H1 (cell line): ENCODE results near the gene TVP23A. TPM values are rescaled to one million over a fixed set of nuclear protein-coding genes. Genes with fewer than 3 reads are reported as not detected.

ENCODE experiments used
- CTCF ChIA-PET: fragments of 300-600 bp; sonication (Branson Sonifier 250); formaldehyde crosslinking; loops from one replicate; lab custom pipeline; 2021; ENCODE audit not compliant: partially characterized antibody; lab: Charles Lee
- POLR2A ChIA-PET: fragments of 300-600 bp; sonication (Branson Sonifier 250); formaldehyde crosslinking; loops from one replicate; lab custom pipeline; 2021; ENCODE audit warnings: inconsistent platforms; ENCODE audit not compliant: partially characterized antibody; lab: Charles Lee
- DNase-seq, 2 experiments: peaks; one replicate each; pipeline versions ENCODE4 v3.0.0 to v3.0.0-alpha.2; 2010 to 2022; ENCODE audit warnings: low spot score in 2 of 2, low read depth in 1 of 2, mixed read lengths in 1 of 2
- FAIRE-seq: peaks from 2 replicates; lab custom pipeline; 2011; peaks lifted over from hg19 to GRCh38; lab: Jason Lieb, UNC
- H2AFZ ChIP-seq: 2 replicates; pipeline ENCODE4 v1.8.1; 2012; ENCODE audit warnings: low read length, inconsistent platforms
- H2AK5ac ChIP-seq: 2 replicates; pipeline ENCODE4 v1.6.1; 2013; ENCODE audit warnings: low read depth, low read length
- H2BK120ac ChIP-seq: replicated peaks from 2 replicates; pipeline ENCODE3; 2013; ENCODE audit warnings: low read depth, low read length, inconsistent platforms
- H2BK12ac ChIP-seq: 2 replicates; pipeline ENCODE4 v1.6.1; 2013; ENCODE audit warnings: low read depth, low read length
- H2BK15ac ChIP-seq: 2 replicates; pipeline ENCODE4 v1.6.1; 2013; ENCODE audit warnings: low read length
- H2BK20ac ChIP-seq: 2 replicates; pipeline ENCODE4 v1.6.1; 2013; ENCODE audit warnings: low read length
- H2BK5ac ChIP-seq: 2 replicates; pipeline ENCODE4 v1.6.1; 2013; ENCODE audit warnings: low read depth, low read length
- H3K14ac ChIP-seq: 2 replicates; pipeline ENCODE4 v1.6.1; 2013; ENCODE audit warnings: inconsistent platforms; ENCODE audit not compliant: insufficient read length
- H3K18ac ChIP-seq: 2 replicates; pipeline ENCODE4 v1.6.1; 2013; ENCODE audit warnings: low read length; ENCODE audit errors: extremely low read depth
- H3K23ac ChIP-seq: 2 replicates; pipeline ENCODE4 v1.6.1; 2013; ENCODE audit warnings: inconsistent platforms; ENCODE audit not compliant: insufficient read length
- H3K23me2 ChIP-seq: 2 replicates; pipeline ENCODE4 v1.6.1; 2013; ENCODE audit warnings: low read depth, low read length
- H3K27ac ChIP-seq: 2 replicates; pipeline ENCODE4 v1.6.1; 2011; ENCODE audit warnings: low read depth, low read length, inconsistent platforms
- H3K27me3 ChIP-seq, 4 experiments: replicated peaks in 1 of 4; 1 replicate in 1 of 4; 2 replicates in 3 of 4; pipeline versions ENCODE4 v1.6.1 to v1.8.1; 2011 to 2013; ENCODE audit warnings: low read length in 3 of 4, mild to moderate bottlenecking in 3 of 4, inconsistent platforms in 2 of 4, mixed read lengths in 2 of 4, moderate library complexity in 1 of 4; ENCODE audit not compliant: control insufficient read depth in 3 of 4, insufficient read depth in 3 of 4; ENCODE audit errors: extremely low read depth in 1 of 4
- H3K36me3 ChIP-seq, 4 experiments: 2 replicates each; pipeline versions ENCODE4 v1.6.1 to v1.8.1; 2011 to 2013; ENCODE audit warnings: mild to moderate bottlenecking in 4 of 4, low read length in 3 of 4, moderate library complexity in 2 of 4, control low read depth in 1 of 4, inconsistent platforms in 1 of 4; ENCODE audit not compliant: insufficient read depth in 4 of 4, control insufficient read depth in 2 of 4
- H3K4ac ChIP-seq: replicated peaks from 2 replicates; pipeline ENCODE3; 2013; ENCODE audit warnings: low read length, low read depth, mixed read lengths, inconsistent platforms; ENCODE audit not compliant: insufficient read length
- H3K4me1 ChIP-seq, 4 experiments: replicated peaks in 1 of 4; 1 replicate in 1 of 4; 2 replicates in 3 of 4; pipeline versions ENCODE4 v1.6.1 to v1.8.1; 2011 to 2013; ENCODE audit warnings: low read length in 3 of 4, inconsistent platforms in 2 of 4, mixed read lengths in 1 of 4; ENCODE audit not compliant: insufficient read depth in 4 of 4, control insufficient read depth in 3 of 4
- H3K4me2 ChIP-seq, 2 experiments: 2 replicates each; pipeline versions ENCODE4 v1.6.1 to v1.8.1; 2011 to 2013; ENCODE audit warnings: low read depth in 2 of 2, low read length in 2 of 2, control low read depth in 1 of 2, inconsistent platforms in 1 of 2, mild to moderate bottlenecking in 1 of 2; ENCODE audit not compliant: insufficient read depth in 1 of 2
- H3K4me3 ChIP-seq, 4 experiments: fragments of 200-600, 300-600 bp in 1 of 4; sonication (generic), shearing (Covaris generic), sonication (Bioruptor Twin) in 1 of 4; 2 replicates each; pipeline versions ENCODE4 v1.5.1 to v1.8.1; 2011 to 2016; ENCODE audit warnings: low read length in 4 of 4, low read depth in 3 of 4, control low read depth in 2 of 4, inconsistent platforms in 2 of 4, mild to moderate bottlenecking in 2 of 4, mixed read lengths in 1 of 4, moderate library complexity in 1 of 4; ENCODE audit not compliant: insufficient read depth in 2 of 4; ENCODE audit errors: extremely low read depth in 1 of 4
- H3K56ac ChIP-seq: replicated peaks from 2 replicates; pipeline ENCODE3; 2013; ENCODE audit warnings: low read depth, mild to moderate bottlenecking, mixed read lengths, low read length, inconsistent platforms; ENCODE audit not compliant: insufficient read length
- H3K79me1 ChIP-seq: 2 replicates; pipeline ENCODE4 v1.6.1; 2013; ENCODE audit warnings: low read depth, low read length, control low read depth
- H3K79me2 ChIP-seq, 2 experiments: 2 replicates each; pipeline versions ENCODE4 v1.6.1 to v1.8.1; 2012 to 2013; ENCODE audit warnings: low read length in 2 of 2, mild to moderate bottlenecking in 2 of 2, inconsistent platforms in 1 of 2; ENCODE audit not compliant: insufficient read depth in 2 of 2, control insufficient read depth in 1 of 2
- H3K9ac ChIP-seq, 4 experiments: replicated peaks in 1 of 4; 1 replicate in 1 of 4; 2 replicates in 3 of 4; pipeline versions ENCODE4 v1.6.1 to v1.8.1; 2011 to 2013; ENCODE audit warnings: low read depth in 3 of 4, low read length in 3 of 4, control low read depth in 2 of 4, mild to moderate bottlenecking in 2 of 4, moderate library complexity in 2 of 4, inconsistent platforms in 1 of 4; ENCODE audit errors: extremely low read depth in 1 of 4
- H3K9me3 ChIP-seq, 2 experiments: 2 replicates each; pipeline versions ENCODE4 v1.6.1 to v1.8.1; 2012 to 2013; ENCODE audit warnings: mild to moderate bottlenecking in 2 of 2, moderate library complexity in 2 of 2, control low read depth in 1 of 2, inconsistent platforms in 1 of 2, low read depth in 1 of 2, low read length in 1 of 2, mixed read lengths in 1 of 2; ENCODE audit not compliant: insufficient read depth in 2 of 2
- H4K20me1 ChIP-seq, 2 experiments: replicated peaks in 1 of 2; 2 replicates each; pipeline versions ENCODE3 to v1.8.1; 2011 to 2013; ENCODE audit warnings: inconsistent platforms in 2 of 2, low read length in 2 of 2, mild to moderate bottlenecking in 1 of 2; ENCODE audit not compliant: insufficient read depth in 2 of 2, control insufficient read depth in 1 of 2
- H4K5ac ChIP-seq: 2 replicates; pipeline ENCODE4 v1.6.1; 2013; ENCODE audit warnings: low read length, low read depth, mixed read lengths, inconsistent platforms; ENCODE audit not compliant: insufficient read length
- H4K8ac ChIP-seq: 2 replicates; pipeline ENCODE4 v1.8.0; 2013; ENCODE audit warnings: mild to moderate bottlenecking, moderate library complexity, low read length, inconsistent platforms; ENCODE audit not compliant: insufficient read depth; ENCODE audit errors: extremely low read depth
- H4K91ac ChIP-seq: replicated peaks from 2 replicates; pipeline ENCODE3; 2013; ENCODE audit warnings: low read length, mixed read lengths, inconsistent platforms; ENCODE audit not compliant: insufficient read length
- CBX8 ChIP-seq: fragments of 300-800, 300-1000 bp; sonication (generic); IDR thresholded peaks from 2 replicates; pipeline ENCODE4 v1.7.1; 2016; ENCODE audit warnings: low read depth, low read length, borderline replicate concordance
- EP300 ChIP-seq, 2 experiments: IDR thresholded peaks; 1 replicate in 1 of 2; 2 replicates in 1 of 2; pipeline ENCODE4 v1.6.1; 2011 to 2012; ENCODE audit warnings: low read depth in 2 of 2, low read length in 2 of 2, mild to moderate bottlenecking in 2 of 2, borderline replicate concordance in 1 of 2, inconsistent platforms in 1 of 2, moderate library complexity in 1 of 2
- GTF2F1 ChIP-seq: IDR thresholded peaks from 2 replicates; pipeline ENCODE4 v1.6.1; 2012; ENCODE audit warnings: low read depth, low read length, improper control_type of control experiment, borderline replicate concordance
- HDAC6 ChIP-seq: IDR thresholded peaks from one replicate; pipeline ENCODE4 v1.7.1; 2012; ENCODE audit warnings: low read depth, mild to moderate bottlenecking, inconsistent platforms, low read length, moderate library complexity
- KDM5A ChIP-seq: fragments of 200-600 bp; IDR thresholded peaks from 2 replicates; pipeline ENCODE4 v1.7.1; 2012; ENCODE audit warnings: mild to moderate bottlenecking, low read length, inconsistent platforms, mixed read lengths
- NRF1 ChIP-seq: IDR thresholded peaks from 2 replicates; pipeline ENCODE4 v1.6.1; 2011; ENCODE audit warnings: mild to moderate bottlenecking, low read depth, low read length, improper control_type of control experiment
- RFX5 ChIP-seq: IDR thresholded peaks from 2 replicates; pipeline ENCODE4 v1.6.1; 2011; ENCODE audit warnings: low read depth, low read length, improper control_type of control experiment, borderline replicate concordance
- TAF7 ChIP-seq: optimal IDR thresholded peaks from 2 replicates; pipeline ENCODE3; 2011; ENCODE audit warnings: low read depth, mild to moderate bottlenecking, inconsistent platforms, low read length, moderate library complexity, borderline replicate concordance
- WGBS, 2 experiments: shearing (Covaris generic) in 1 of 2; methylation state at CpG; one replicate each; pipeline versions ENCODE4 v1.1.6 to v1.1.7; 2013 to 2015; ENCODE audit warnings: low lambda C conversion rate in 2 of 2, mixed read lengths in 2 of 2, inconsistent platforms in 1 of 2, low coverage in 1 of 2, missing lambda C conversion rate in 1 of 2; ENCODE audit not compliant: insufficient replicate concordance in 2 of 2, insufficient coverage in 1 of 2, insufficient read length in 1 of 2; ENCODE audit errors: extremely low coverage in 1 of 2, missing lambda C conversion rate in 1 of 2; 5-methylcytosine and 5-hydroxymethylcytosine counted together
- polyA plus RNA-seq, 7 experiments: library from polyadenylated mRNA; depleted of rRNA in 3 of 7; stranded (reverse) in 5 of 7; unstranded in 2 of 7; fragments of >200 nt in 5 of 7; fragments of 200-250 nt in 2 of 7; gene quantifications; 1 replicate in 5 of 7; 2 replicates in 1 of 7; 4 replicates in 1 of 7; pipeline versions ENCODE4 v1.2.1 to v1.2.3, GENCODE V29; 2011 to 2013; ENCODE audit warnings: missing spikeins in 2 of 7, mixed read lengths in 2 of 7
- total RNA-seq: library from RNA; stranded (reverse); fragmentation: NEBNext Ultra II Directional; extraction: Animal tissue kit (Norgen Biotek cat#: 25700); gene quantifications from 2 replicates; pipeline ENCODE4 v1.2.1, GENCODE V29; 2021

Gene TVP23A
- total and polyA plus RNA-seq, 2 of the 8 experiments (the other 6 are each of a cell fraction or from before 2014, with no cell fraction given): 2.2 to 3.1 TPM

- CTCF ChIA-PET: interaction anchor here (1.7 to 2.4 kb wide), 2 partner anchors 21 to 84 kb away, joined by 4 to 6 read pairs; no protein-coding TSS in a partner anchor
- no peak for DNase-seq
- Histone ChIP-seq H2BK20ac (no peak overlapping the region), H4K91ac (no peak overlapping the region), H4K5ac (no peak overlapping the region), H2BK15ac (no peak overlapping the region), H2BK120ac (no peak overlapping the region), H3K23ac (no peak overlapping the region), H2AK5ac (no peak overlapping the region), H3K9ac (no peak overlapping the region), H4K20me1 (no peaks in the 10 kb centered on the region), H3K23me2 (no peaks in the 10 kb centered on the region), H3K14ac (no peak overlapping the region), H4K8ac (no peak overlapping the region), H3K4me1 (0 out of 7 replicates have a peak, but pooled peaks cover 0 to under 1% (median 0%) of the 10 kb centered on the region in 4 experiments), H3K27me3 (peaks cover 0 to 3% (median 0%) of the 10 kb centered on the region in 4 experiments; a peak in 1 of 7 replicates), H3K79me1 (no peaks in the 10 kb centered on the region), H2AFZ (no peak overlapping the region), H3K36me3 (no peaks in the 10 kb centered on the region), H3K18ac (no peak overlapping the region), H3K79me2 (no peaks in the 10 kb centered on the region)
- 90% methylated on average over 10 of the region's 10 CpGs; no CpG with 5 or more reads in 1 of the 2 experiments for WGBS, 2 experiments
- FAIRE-seq: no peak
- no peak for TF ChIP-seq EP300 (IDR thresholded peaks at IDR 0.05; ENCODE audit: borderline replicate concordance in 1 of 2, low read depth in 2 of 2, low read length in 2 of 2)
- TF ChIP-seq GTF2F1: no peak
- no peak for TF ChIP-seq CBX8
- TF ChIP-seq KDM5A: no peak
- no peak for TF ChIP-seq HDAC6
- no peak for TF ChIP-seq RFX5
- TF ChIP-seq TAF7: no peak
- TF ChIP-seq NRF1: no peak
- TF ChIP-seq, all 59 proteins: peak for 0
- Histone ChIP-seq H2BK5ac (no peak overlapping the region), H3K4me2 (no peak overlapping the region), H3K9me3 (no peaks in the 10 kb centered on the region), H2BK12ac (no peak overlapping the region), H3K56ac (no peak overlapping the region), H3K4ac (no peak overlapping the region), H3K4me3 (no peak overlapping the region), H3K27ac (no peak overlapping the region)
- POLR2A ChIA-PET: no interaction called here
Measured at GRCh38 chr16:10834130-10834529, 15.5 kb upstream of the TVP23A start.
